HuH-7.5 (cell line): ENCODE measurements around the gene DSCAM.
"Not testable (repeated sequence)": the region's sequence is repeated elsewhere in the genome, so short reads cannot be mapped to it uniquely, and the experiment has no call there.

Experiments
- DNase-seq: peaks from one replicate; pipeline ENCODE4 v3.0.0; 2011; ENCODE audit warnings: low spot score

DSCAM gene

GRCh38 chr21:40379881-40380810 lies 466.8 kb downstream of the DSCAM start:
- DNase-seq = no peak

- no peak for DNase-seq
Observed at GRCh38 chr21:40377135-40377534, 469.8 kb downstream of the DSCAM start.

- DNase-seq = no peak
Observed at GRCh38 chr21:40373761-40374160, 473.2 kb downstream of the DSCAM start.

GRCh38 chr21:40372506-40372905 lies 474.5 kb downstream of the DSCAM start:
- no peak for DNase-seq

GRCh38 chr21:40371329-40371728 lies 475.6 kb downstream of the DSCAM start:
- DNase-seq = no peak

- no peak for DNase-seq
Observed at GRCh38 chr21:40356644-40357043, 490.3 kb downstream of the DSCAM start.

- no peak for DNase-seq
Observed at GRCh38 chr21:40355076-40355475, 491.9 kb downstream of the DSCAM start.

GRCh38 chr21:40351006-40351405 lies 496.0 kb downstream of the DSCAM start:
- DNase-seq = no peak

GRCh38 chr21:40349591-40349990 lies 497.4 kb downstream of the DSCAM start:
- DNase-seq = no peak

GRCh38 chr21:40345711-40346321 lies 501.1 kb downstream of the DSCAM start:
- DNase-seq = no peak

GRCh38 chr21:40340357-40340756 lies 506.6 kb downstream of the DSCAM start:
- no peak for DNase-seq

- DNase-seq = no peak
Observed at GRCh38 chr21:40339050-40339449, 507.9 kb downstream of the DSCAM start.

- no peak for DNase-seq
Observed at GRCh38 chr21:40337981-40338380, 509.0 kb downstream of the DSCAM start.

- no peak for DNase-seq
Observed at GRCh38 chr21:40335704-40336103, 511.3 kb downstream of the DSCAM start.

- no peak for DNase-seq
Observed at GRCh38 chr21:40334159-40334558, 512.8 kb downstream of the DSCAM start.

- no peak for DNase-seq
Observed at GRCh38 chr21:40333731-40334130, 513.2 kb downstream of the DSCAM start.

GRCh38 chr21:40331804-40332203 lies 515.2 kb downstream of the DSCAM start:
- no peak for DNase-seq

GRCh38 chr21:40331172-40331571 lies 515.8 kb downstream of the DSCAM start:
- no peak for DNase-seq

- DNase-seq = no peak
Observed at GRCh38 chr21:40324389-40324788, 522.6 kb downstream of the DSCAM start.

- DNase-seq = not testable (repeated sequence)
Observed at GRCh38 chr21:40320718-40321117, 526.2 kb downstream of the DSCAM start.

- no peak for DNase-seq
Observed at GRCh38 chr21:40318371-40318770, 528.6 kb downstream of the DSCAM start.

GRCh38 chr21:40316104-40316503 lies 530.9 kb downstream of the DSCAM start:
- no peak for DNase-seq

- DNase-seq = no peak
Observed at GRCh38 chr21:40315626-40316025, 531.3 kb downstream of the DSCAM start.
